ENCODE measurements around the gene FES. TPM values are rescaled to one million over a fixed set of nuclear protein-coding genes. Genes with fewer than 3 reads are reported as not detected.
A peak's percentile ranks its signal among the peaks of the same experiment; 100 is the strongest.
"Not testable (repeated sequence)": the region's sequence is repeated elsewhere in the genome, so short reads cannot be mapped to it uniquely, and the experiment has no call there.

The FES gene
- total RNA-seq, 1 donor from 2014 or later: 13.8 TPM

DNA sequence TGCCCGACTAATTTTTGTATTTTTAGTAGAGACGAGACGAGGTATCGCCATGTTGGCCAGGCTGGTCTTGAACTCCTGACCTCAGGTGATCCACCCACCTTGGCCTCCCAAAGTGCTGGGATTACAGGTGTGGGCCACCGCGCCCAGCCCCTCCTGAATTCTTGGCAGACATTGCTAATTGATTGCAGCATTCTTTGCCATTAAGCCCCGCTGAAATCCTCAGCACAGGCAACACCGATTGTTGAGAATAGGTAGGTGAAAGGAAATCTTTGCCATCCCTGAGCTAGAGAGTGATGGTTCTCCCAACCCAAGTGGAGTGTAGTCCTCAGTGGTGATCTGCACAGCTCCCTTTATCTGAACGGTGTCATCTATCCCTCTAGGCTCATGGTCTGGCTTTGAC lies 20.4 kb downstream of the FES start:
- peaks cover 17% of the 10 kb centered on the region for H3K36me3 Mint-ChIP-seq (ENCODE audit: insufficient read depth)
- H3K27me3 Mint-ChIP-seq: no peaks in the 10 kb centered on the region
- H3K4me1 Mint-ChIP-seq (ENCODE audit: low read depth): peaks cover 21% of the 10 kb centered on the region
- peak overlapping the region; percentile 14 for H3K4me3 Mint-ChIP-seq (ENCODE audit: low read depth)
- no peak overlapping the region for H3K27ac Mint-ChIP-seq
- TF ChIP-seq, protein P1, sequence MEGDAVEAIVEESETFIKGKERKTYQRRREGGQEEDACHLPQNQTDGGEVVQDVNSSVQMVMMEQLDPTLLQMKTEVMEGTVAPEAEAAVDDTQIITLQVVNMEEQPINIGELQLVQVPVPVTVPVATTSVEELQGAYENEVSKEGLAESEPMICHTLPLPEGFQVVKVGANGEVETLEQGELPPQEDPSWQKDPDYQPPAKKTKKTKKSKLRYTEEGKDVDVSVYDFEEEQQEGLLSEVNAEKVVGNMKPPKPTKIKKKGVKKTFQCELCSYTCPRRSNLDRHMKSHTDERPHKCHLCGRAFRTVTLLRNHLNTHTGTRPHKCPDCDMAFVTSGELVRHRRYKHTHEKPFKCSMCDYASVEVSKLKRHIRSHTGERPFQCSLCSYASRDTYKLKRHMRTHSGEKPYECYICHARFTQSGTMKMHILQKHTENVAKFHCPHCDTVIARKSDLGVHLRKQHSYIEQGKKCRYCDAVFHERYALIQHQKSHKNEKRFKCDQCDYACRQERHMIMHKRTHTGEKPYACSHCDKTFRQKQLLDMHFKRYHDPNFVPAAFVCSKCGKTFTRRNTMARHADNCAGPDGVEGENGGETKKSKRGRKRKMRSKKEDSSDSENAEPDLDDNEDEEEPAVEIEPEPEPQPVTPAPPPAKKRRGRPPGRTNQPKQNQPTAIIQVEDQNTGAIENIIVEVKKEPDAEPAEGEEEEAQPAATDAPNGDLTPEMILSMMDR (IDR thresholded peaks at IDR 0.05; ENCODE audit: unreplicated experiment): no peak
- no peak for DNase-seq (ENCODE audit: low spot score, unreplicated experiment)
- no peaks in the 10 kb centered on the region for H3K9me3 Mint-ChIP-seq (ENCODE audit: low read depth)

DNA sequence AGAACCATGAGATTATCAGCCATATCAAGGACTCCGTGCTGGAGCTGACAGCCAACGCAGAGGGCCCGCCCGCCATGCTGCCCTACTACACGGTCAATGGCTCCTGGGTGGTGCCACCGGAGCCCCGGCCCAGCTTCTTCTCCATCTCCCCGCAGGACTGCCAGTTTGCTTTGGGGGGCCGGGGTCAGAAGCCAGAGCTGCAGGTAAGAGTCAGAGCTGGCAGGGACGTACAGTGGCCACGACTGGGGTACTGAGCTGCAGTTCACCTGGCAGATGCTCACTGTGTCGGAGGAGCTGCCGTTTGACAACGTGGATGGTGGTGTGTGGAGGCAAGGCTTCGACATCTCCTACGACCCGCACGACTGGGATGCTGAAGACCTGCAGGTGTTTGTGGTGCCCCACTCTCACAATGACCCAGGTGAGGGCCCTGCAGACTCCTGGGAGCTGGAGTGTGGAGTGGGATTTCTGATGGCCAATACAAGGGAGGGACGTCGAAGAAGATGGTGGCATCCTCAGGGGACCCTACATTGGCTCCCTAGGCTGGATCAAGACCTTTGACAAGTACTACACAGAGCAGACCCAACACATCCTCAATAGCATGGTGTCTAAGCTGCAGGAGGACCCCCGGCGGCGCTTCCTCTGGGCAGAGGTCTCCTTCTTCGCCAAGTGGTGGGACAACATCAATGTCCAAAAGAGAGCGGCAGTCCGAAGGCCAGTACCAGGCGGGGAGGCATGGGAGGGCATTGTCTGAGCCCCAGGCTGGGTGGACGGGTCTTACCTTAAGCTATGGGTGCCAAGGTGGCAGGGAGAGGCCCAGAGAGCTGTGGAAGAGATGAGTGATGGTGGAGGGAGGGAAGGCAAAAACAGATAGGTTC lies 21.2 kb downstream of the FES start:
- Mint-ChIP-seq H3K36me3 (ENCODE audit: insufficient read depth) (peaks cover 19% of the 10 kb centered on the region), H3K27ac (peak overlapping the region; percentile 43), H3K4me3 (ENCODE audit: low read depth) (no peak overlapping the region), H3K27me3 (no peaks in the 10 kb centered on the region), H3K4me1 (ENCODE audit: low read depth) (peaks cover 19% of the 10 kb centered on the region), H3K9me3 (ENCODE audit: low read depth) (no peaks in the 10 kb centered on the region)
- TF ChIP-seq, protein P1 (IDR thresholded peaks at IDR 0.05; ENCODE audit: unreplicated experiment): no peak
- DNase-seq (ENCODE audit: low spot score, unreplicated experiment): no peak

DNA sequence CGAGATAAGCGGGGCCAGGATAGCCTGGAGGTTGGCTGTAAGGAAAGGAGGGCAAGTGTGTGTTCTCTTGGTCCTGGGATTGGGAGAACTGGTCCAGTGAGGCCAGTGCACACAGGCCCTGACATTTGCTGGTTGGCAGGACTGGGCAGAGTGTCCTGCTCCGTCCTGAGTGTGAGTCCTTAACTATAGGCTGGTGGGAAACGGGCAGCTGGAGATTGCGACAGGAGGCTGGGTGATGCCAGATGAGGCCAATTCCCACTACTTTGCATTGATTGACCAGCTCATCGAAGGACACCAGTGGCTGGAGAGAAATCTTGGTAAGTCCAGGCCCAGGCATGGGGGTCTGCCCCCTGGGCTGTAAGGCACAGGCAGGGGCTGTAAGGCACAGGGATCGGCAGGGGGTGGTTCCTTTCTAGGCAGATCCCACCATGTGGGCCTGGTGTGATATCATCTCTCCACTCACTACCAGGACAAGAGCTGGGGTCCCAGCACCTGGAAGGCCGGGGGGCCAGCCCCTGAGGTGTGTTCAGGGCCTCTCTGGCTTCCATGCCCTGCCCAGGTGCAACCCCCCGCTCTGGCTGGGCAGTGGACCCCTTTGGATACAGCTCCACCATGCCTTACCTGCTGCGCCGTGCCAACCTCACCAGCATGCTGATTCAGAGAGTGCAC lies 22.0 kb downstream of the FES start:
- TF ChIP-seq, protein P1 (IDR thresholded peaks at IDR 0.05; ENCODE audit: unreplicated experiment): no peak
- Mint-ChIP-seq H3K4me3 (ENCODE audit: low read depth) (no peak overlapping the region), H3K27ac (no peak overlapping the region)

DNA sequence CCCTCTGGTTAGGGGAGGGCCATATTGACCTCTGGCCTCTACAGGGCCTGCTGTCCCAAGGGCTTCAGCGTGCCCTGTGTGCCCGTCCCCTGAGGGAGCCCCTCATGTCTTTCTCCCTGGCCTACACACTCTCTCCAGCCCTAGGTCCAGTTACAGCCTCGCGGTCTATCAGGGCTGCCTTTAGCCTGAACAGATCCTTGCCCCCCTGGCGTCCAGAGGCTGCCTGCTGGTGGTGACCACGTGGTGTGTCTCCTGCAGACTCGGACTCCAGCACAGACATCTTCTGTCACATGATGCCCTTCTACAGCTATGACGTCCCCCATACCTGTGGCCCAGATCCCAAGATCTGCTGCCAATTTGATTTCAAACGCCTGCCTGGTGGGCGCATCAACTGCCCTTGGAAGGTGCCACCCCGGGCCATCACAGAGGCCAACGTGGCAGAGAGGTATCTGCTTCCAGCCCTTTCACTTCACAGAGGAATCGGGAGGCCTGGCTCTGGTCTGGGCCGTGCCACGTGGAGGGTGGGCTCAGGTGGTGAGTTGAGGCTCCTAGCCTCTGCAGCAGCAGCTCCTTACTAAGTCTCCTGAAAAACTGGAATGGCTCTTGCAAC lies 22.9 kb downstream of the FES start:
- H3K36me3 Mint-ChIP-seq (ENCODE audit: insufficient read depth): peaks cover 19% of the 10 kb centered on the region
- H3K9me3 Mint-ChIP-seq (ENCODE audit: low read depth): no peaks in the 10 kb centered on the region
- H3K4me3 Mint-ChIP-seq (ENCODE audit: low read depth): no peak overlapping the region
- no peak overlapping the region for H3K27ac Mint-ChIP-seq
- DNase-seq (ENCODE audit: low spot score, unreplicated experiment): no peak
- TF ChIP-seq, protein P1 (IDR thresholded peaks at IDR 0.05; ENCODE audit: unreplicated experiment): no peak
- no peaks in the 10 kb centered on the region for H3K27me3 Mint-ChIP-seq
- H3K4me1 Mint-ChIP-seq (ENCODE audit: low read depth): peaks cover 8% of the 10 kb centered on the region

More for the DNA sequence above, 22.0 kb downstream of the FES start:
- DNase-seq (ENCODE audit: low spot score, unreplicated experiment): no peak
- no peaks in the 10 kb centered on the region for H3K9me3 Mint-ChIP-seq (ENCODE audit: low read depth)
- H3K27me3 Mint-ChIP-seq: no peaks in the 10 kb centered on the region
- peaks cover 19% of the 10 kb centered on the region for H3K36me3 Mint-ChIP-seq (ENCODE audit: insufficient read depth)
- H3K4me1 Mint-ChIP-seq (ENCODE audit: low read depth): peaks cover 16% of the 10 kb centered on the region

DNA sequence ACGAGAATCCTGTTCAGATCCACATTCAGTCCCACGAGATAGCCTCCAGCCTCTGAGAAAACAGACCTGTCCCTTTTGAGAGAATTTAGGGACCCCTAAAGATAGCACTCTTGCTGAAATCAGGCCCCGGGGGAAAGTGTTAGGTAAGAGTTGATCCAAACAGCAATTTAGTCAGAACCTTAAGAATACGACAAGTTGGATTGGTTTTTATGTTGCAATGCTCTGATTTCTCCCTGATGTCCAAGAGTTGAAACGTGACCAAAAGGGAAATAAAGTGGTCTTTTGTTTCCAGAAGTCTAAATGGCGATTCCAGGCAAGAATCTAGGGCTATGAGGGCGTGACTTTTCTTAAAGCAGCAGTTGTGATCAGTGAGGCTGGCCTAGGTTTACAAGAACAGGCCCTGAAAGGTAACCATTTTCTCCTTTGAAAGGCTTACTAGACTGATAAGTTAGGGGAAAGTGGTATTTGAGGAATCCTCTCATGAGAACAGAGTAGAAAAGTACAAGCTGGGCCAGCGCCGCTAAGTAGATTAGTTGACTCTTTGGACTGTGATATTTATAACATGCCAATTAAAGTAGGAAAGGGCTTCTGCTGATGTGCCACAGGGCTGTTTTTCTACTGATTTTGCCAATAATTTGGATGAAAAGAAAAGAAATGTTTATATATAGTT lies 23.7 kb downstream of the FES start:
- no peak overlapping the region for H3K4me3 Mint-ChIP-seq (ENCODE audit: low read depth)
- H3K27ac Mint-ChIP-seq: no peak overlapping the region
- no peaks in the 10 kb centered on the region for H3K27me3 Mint-ChIP-seq

DNA sequence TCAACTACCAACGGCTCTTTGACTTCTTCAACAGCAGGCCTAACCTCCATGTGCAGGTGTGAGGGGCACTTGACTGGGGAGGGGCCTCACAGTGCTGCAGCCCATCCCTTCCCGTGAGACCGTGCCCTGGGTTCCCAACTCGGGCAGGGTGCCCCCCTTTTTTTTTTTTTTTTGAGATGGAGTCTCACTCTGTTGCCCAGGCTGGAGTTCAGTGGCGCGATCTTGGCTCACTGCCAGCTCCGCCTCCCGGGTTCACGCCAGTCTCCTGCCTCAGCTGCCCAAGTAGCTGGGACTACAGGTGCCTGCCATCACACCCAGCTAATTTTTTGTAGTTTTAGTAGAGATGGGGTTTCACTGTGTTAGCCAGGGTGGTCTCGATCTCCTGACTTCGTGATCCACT lies 25.1 kb downstream of the FES start:
- H3K27ac Mint-ChIP-seq; H3K9me3 Mint-ChIP-seq (ENCODE audit: low read depth); H3K4me1 Mint-ChIP-seq (ENCODE audit: low read depth); DNase-seq (ENCODE audit: low spot score, unreplicated experiment); H3K27me3 Mint-ChIP-seq; H3K4me3 Mint-ChIP-seq (ENCODE audit: low read depth): not testable (repeated sequence)
- peaks cover 21% of the 10 kb centered on the region for H3K36me3 Mint-ChIP-seq (ENCODE audit: insufficient read depth)

More for the DNA sequence above, 23.7 kb downstream of the FES start:
- no peaks in the 10 kb centered on the region for H3K9me3 Mint-ChIP-seq (ENCODE audit: low read depth)
- peaks cover 19% of the 10 kb centered on the region for H3K36me3 Mint-ChIP-seq (ENCODE audit: insufficient read depth)
- TF ChIP-seq, protein P1 (IDR thresholded peaks at IDR 0.05; ENCODE audit: unreplicated experiment): no peak
- DNase-seq (ENCODE audit: low spot score, unreplicated experiment): no peak
- H3K4me1 Mint-ChIP-seq (ENCODE audit: low read depth): peaks cover 7% of the 10 kb centered on the region

Data from progenitor cell of endocrine pancreas (in vitro differentiated cells).